ENCODE results near the gene UBE2Z.

DNA sequence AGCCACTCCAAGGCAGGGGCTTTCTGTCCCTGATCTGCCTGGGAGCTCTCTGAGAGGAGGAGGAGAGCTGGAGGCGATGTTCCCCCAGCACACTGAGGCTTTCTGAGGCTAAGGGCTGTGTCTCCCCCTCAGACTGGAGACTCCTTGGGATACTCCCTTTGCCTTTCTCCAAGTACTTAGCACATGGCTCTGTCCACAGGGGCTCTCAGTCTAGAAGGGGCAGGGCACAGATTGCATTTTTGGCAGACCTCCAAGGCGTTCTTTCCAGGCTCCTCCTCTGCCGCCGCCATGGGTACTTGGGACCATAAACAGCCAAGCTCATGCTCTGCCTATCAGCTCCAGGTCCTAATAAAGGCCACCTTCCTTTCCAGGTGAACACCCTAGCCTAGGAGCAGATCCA, 62.0 kb downstream of the UBE2Z start:
- TF ChIP-seq, protein P1, sequence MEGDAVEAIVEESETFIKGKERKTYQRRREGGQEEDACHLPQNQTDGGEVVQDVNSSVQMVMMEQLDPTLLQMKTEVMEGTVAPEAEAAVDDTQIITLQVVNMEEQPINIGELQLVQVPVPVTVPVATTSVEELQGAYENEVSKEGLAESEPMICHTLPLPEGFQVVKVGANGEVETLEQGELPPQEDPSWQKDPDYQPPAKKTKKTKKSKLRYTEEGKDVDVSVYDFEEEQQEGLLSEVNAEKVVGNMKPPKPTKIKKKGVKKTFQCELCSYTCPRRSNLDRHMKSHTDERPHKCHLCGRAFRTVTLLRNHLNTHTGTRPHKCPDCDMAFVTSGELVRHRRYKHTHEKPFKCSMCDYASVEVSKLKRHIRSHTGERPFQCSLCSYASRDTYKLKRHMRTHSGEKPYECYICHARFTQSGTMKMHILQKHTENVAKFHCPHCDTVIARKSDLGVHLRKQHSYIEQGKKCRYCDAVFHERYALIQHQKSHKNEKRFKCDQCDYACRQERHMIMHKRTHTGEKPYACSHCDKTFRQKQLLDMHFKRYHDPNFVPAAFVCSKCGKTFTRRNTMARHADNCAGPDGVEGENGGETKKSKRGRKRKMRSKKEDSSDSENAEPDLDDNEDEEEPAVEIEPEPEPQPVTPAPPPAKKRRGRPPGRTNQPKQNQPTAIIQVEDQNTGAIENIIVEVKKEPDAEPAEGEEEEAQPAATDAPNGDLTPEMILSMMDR (IDR thresholded peaks at IDR 0.05), result no peak
- no peak for TF ChIP-seq POLR2A (IDR thresholded peaks at IDR 0.05)

All from body of pancreas (tissue), 4 donors.